GM19023 (cell line): ENCODE results near the gene SGSM1.
"Not testable (repeated sequence)": the region's sequence is repeated elsewhere in the genome, so short reads cannot be mapped to it uniquely, and the experiment has no call there.

Experiments
- ATAC-seq: cut with Tn5 transposase; IDR thresholded peaks from one replicate; pipeline ENCODE4 v1.9.1; 2021; ENCODE audit warnings: mild to moderate bottlenecking, moderate library complexity; ENCODE audit not compliant: unreplicated experiment

Gene SGSM1

DNA sequence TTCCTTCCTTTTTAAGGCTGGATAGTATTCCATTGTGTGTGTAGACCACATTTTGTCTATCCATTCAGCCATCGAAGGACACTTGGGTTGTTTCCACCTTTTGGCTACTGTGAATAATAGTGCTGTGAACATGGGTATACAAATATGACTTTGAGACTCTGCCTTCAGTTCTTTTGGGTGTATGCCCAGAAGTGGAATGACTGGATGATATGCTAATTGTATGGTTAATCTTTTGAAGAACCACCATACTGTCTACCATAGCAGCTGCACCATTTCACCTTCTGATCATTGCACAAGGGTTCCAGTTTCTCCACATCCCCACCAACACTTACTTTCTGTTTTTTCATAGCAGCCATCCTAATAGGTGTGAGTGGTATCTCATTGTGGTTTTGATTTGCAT, 30.3 kb downstream of the SGSM1 start:
- ATAC-seq: no peak

DNA sequence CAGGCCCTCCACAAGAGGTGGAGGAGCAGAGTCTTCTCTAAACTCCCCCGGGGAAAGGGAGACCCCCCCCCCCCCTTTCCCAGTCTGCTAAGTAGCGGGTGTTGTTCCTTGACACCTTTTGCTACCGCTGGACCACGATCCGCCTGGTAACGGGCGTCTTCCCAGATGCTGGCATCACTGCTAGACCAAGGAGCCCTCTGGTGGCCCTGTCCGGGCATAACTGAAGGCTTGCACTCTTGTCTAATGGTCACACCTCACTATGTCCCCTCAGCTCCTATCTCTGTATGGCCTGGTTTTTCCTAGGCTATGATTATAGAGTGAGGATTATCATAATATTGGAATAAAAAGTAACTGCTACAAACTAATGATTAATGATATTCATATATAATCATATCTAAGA, 31.5 kb downstream of the SGSM1 start:
- not testable (repeated sequence) for ATAC-seq

DNA sequence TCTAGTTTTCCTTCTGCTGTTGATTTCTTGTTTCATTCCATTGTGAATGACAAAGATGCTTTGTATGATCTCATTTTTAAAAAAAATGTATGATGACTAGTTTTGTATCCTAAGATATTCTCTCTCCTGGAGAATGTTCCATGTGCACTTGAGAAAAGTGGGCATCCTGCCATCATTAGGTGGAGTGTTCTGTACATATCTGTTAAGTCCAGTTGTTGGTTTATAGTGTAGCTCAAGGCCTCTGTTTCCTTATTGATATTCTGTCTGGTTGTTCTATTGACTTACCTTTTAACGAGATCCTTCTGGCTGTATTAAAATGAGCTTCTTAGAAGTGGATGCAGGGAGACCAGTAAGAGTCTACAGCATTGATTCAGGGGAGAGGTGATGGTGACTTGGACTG, 35.2 kb downstream of the SGSM1 start:
- no peak for ATAC-seq

DNA sequence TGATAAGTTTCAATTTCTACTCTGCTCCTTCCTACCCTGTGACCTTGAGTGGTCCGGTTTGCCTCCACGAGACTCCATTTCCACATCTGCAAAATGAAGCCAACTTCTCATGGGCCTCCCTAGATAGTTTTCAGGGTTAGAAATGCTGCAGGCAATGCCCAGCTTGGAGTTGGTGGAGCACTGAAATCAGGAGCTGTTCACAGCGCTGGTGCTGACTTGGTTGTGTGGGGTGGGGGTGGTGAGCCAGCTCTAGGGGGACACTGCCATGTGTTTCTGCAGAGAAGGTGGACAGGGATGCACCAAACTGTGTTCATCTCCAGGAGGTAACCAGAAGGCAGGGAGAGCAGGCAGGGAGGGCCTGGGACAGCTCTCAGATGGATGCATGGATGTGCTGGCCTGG, 37.0 kb downstream of the SGSM1 start:
- no peak for ATAC-seq

DNA sequence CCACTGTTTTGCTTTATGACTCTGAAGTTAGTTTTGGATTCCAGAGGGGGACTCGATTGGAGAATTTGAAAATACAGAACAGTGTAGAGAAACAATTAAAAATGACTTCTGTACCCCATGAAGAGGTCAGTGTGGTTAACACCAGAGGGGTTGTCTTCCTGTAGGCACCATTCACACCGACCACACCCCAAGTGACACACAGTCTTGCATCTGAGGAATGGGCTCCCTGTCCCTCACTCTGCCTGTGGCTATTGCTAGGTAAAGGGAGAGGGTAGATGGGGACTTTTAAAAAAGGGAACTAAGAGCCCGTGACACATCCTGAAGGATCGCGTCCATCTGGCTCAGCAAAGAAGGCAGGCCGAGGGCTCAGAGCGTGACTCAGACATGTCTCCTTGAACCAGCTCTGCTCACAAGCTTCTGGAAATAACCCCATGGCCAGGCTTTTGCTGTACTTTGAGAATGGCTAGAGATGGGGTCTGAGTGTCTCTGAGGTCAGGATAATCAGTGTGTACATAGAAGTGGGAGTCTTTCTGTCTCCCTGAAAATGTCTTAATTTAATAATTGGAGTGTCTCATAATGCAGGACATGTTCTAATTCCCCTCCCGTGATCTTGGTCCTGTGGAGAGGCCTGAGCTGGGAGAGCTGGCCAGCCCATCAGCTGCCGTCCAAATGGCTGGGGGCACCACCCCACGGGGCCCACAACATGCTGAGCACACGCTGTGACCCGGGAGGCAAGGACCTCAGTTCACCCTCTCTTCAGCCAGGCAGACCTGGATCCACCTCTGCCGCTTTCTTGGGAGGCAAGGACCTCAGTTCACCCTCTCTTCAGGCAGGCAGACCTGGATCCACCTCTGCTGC, 39.3 kb downstream of the SGSM1 start:
- no peak for ATAC-seq

DNA sequence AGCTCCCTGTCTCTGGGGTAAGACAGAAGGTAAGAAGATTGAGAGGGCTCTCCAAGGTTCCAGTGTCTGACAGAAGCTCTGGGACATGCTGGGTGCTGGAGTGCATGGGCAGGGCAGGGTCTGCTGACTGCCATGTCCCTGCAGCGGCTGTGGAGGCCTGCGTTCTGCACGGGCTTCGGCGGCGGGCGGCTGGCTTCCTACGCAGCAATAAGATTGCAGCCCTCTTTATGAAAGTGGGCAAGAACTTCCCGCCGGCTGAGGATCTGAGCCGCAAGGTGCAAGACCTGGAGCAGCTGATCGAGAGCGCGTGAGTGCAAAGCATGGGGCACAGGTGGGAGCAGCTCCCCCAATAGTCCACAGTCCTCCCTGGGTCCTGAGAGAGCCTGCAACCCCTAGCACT, 41.5 kb downstream of the SGSM1 start:
- ATAC-seq: no peak

DNA sequence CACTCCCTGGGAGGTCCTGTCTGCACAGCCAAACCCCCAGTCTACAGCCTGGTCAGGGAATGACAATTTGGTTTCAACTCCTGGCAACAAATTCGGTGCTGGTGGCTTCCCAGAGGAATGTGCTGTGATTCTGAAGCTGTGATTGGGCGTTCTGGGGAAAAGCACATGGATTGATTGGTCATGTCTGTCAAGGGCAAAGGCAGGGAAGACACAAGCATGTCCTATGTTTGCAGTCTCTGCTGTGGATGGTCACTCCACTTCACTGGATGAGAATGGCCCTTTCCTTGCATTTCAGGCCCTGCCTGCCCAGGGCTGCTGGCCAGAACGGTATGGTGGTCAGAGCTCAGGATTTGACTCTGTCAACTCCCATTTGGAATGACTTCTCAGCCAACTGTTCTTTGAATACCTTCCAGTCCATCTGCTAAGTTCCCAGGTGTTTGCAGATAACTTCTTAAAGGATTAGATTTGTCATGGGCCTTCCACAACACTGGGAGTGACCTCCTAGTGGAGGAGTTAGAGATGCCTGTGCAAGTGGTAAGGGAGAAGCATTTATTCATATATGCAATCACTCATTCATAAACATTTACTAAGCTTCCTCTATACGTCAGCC, 42.7 kb downstream of the SGSM1 start:
- no peak for ATAC-seq

DNA sequence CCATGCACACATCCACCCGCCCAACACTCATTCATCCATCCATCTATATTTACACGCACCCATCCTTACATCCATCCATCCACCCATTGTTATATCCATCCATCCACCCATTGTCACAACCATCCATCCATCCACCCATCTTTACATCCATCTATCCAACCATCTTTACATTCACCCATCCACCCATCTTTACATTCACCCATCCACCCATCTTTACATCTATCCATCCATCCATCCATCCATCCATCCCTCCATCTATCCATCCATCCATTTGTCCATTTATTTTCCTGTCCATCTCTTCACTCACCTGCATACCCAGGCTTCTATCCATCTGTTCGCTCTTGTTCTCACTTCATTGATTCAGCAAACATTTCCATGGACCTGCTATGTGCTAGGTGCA, 49.8 kb downstream of the SGSM1 start:
- no peak for ATAC-seq

DNA sequence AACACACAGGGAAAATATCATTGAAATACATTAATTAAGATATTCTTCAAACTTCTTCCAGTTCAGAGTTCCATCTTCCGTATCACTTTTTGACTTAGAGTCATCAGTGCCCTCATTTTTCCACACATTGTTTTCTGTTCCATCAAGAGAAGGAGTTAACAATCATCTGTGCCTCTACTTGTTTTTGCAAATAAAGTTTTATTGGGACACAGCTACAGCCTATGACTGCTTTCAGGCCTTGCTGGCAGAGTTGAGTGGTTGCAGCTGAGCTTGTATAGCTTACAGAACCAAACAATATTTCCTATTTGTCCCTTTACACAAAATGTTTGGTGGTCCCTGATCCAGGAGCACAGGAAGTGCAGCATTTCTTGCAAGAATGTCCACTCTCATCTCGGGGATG, 51.6 kb downstream of the SGSM1 start:
- ATAC-seq: no peak

DNA sequence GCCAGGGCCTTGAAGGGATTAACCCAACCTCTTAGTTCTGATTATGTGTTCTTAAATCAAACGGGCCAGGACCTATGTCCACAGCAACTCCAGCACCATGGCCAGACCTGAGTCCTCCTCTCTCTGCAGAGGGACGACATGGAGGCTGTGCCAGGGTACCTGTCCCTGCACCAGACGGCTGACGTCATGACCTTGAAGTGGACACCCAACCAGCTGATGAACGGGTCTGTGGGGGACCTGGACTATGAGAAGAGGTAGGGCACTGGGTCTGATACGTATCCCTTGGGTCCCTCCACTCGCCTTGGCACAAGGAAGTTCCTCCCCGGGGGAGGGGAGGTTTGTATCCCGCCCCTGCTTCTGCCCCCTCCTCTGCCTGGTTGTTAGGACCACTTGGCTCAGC, 53.6 kb downstream of the SGSM1 start:
- ATAC-seq: no peak

DNA sequence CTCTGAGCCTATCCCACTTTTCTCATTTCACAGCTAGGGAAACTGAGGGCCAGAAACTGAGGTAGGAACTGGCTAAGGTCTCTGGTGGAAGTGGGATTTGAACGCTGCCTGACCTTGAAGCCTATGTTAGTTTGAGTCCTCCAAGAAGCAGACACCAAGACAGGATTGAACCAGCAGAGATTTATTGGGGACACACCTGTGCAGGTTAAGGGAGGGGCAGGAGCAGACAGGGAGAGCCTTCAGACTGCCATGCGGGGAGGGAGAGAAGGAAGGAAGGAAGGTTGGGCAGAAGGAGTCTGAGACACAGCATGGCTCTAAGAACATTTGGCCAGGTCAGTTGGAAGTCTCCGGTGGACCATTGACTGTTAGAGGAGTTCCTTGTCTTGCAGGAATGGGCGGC, 59.5 kb downstream of the SGSM1 start:
- no peak for ATAC-seq

DNA sequence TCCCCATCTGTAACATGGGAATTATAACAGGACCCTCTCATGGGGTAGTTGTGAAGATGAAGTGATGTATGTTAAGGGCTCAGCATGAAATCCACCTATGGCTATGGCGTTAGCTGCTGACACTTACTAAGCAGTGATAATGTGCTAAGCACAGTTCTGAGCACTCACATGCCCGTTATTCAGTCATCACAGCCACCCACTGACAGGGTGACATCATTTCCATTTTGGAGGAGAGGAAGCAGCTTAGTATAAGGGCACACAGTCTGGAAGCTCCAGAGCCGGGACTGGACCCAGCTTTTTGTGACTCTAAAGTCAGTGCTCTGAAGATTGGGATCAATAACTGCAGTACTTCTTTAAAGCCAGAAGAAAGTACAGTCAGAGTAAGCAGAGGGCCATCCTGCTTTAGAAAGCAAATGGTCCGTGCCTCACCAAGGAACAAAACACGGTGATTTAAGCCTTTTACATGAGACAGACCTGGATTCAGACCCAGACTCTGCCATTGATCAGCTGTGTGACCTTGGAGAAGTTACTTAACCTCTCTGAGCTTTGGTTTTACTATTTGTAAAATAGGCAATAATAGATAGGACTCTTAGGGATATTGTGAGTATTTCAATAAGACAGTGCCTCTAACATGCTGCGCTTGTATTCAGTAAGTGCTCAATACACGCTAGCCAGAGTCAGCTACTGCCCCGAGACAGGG, 61.5 kb downstream of the SGSM1 start:
- ATAC-seq: no peak

DNA sequence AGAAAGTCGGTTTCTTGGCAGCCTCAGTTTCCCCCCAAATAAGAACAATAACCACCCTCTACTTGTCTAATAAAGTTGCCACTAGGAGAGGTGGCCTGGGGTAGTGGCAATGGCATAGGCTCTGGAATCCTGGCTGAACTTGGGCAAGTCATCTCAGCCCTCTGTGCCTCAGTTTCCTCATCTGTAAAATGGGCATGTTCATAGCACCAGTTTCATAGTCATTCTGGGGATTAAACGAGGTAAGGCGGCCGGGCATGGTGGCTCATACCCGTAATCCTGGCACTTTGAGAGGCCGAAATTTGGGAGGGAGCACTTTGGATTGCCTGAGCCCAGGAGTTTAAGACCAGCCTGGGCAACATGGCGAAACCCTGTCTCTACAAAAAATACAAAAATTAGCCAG, 63.0 kb downstream of the SGSM1 start:
- no peak for ATAC-seq

DNA sequence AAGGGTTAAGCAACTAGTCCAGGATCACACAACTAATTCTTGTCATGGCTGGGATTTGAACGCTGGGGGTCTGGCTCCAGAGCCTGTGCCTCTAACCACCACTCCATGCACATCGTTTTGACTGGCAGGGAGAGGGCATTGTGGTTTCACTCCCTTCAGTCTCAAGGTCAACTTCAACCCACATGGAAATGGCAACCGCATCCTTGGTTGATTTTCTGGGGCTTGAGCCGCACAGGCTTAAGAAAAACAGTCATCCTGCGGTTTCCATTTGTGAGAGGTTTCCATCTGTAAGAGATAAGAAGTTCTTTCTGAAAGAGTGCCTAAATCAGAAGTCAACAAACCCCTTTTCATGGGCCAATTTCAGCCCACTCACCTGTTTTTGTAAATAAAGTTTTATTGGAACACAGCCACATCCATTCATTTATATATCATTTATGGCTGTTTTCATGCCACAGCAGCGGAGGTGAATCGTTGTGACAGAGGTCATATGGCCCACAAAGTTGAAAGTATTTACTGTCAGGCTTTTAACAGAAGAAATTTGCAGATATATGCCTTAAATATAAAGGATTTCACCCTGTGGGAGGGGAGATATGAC, 65.7 kb downstream of the SGSM1 start:
- ATAC-seq: no peak

DNA sequence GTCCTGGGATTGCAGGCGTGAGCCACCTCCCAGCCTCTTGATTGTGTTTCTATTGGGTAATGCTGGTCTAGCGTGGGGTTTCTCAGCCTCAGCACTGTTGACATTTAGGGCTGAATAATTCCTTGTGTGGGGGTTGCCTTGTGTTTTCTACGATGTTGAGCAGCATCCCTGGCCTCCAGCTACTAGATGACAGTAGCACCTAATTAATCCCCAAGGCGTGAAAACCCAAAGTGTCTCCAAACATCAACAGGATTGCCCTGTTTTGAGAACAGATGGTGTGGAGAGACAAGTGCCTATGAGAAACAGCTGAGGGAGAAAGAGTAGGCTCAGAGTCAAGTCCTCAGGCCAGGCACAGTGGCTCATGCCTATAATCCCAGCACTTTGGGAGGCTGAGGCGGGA, 67.2 kb downstream of the SGSM1 start:
- ATAC-seq: no peak

DNA sequence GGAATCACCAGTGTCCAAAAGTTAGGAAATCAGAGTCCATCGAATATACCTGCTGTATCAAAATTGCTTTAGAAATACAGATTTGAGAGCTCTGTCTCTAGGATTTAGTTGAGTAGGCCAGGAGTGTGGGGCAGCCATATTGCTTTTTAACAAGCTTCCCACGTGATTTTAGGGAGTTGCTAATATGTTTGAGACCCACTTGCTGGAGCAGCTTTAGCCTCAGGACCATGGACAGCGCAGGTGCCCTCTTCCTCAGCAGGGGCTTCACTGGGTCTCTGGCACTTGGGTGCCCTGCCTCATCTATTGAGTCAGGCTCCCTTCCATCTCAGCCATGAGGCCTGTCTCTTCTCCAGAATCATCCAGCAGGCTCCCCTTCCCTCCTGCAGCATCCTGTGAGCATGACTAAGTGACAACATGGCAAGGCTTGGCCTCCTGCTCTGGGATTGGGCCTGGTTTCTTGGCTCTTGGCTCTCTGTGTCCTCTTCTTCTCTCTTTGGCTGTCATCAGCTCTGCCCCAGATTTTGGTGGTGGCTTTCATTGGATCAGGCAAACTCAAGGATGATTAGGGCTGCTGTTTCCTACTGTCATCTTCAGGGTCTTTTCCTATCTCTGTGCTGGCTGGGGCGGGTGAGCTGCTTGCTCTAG, 70.0 kb downstream of the SGSM1 start:
- no peak for ATAC-seq

DNA sequence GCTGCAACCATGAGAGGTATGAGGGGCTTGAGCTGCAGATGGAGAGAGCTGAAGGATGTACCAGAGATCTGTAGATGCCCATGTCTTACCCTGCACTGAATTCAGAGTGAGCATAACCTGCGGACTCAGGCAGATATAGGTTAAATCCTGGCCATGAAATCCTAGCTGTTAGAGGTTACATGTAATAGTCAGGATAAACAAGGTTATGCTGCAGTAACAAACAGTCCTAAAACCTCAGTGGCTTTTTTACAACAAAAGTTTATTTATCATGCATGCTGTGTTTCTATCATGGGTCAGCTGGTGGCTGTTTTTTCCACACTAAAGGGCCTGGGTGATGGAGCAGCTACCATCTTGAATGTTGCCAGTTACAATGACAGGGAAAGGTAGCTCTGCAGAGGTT, 70.7 kb downstream of the SGSM1 start:
- ATAC-seq: no peak

DNA sequence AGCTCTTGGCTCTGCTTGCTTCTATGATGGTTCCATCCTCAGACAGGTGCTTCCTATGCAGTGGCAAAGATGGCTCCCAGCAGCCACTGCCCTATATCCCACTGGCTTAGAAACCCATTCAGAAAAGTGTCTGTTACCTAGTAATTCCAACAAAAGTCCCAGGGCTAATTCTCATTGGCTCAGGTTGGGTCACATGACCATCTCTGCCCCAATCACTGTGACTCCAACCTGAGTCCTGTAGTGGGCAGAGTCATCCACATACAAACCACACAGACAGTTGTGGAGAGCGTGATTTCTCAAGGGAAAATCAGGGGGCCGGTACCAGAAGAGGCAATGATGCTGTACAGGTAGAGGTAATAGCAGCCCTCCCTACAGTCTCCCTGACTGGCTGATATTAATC, 73.0 kb downstream of the SGSM1 start:
- no peak for ATAC-seq

DNA sequence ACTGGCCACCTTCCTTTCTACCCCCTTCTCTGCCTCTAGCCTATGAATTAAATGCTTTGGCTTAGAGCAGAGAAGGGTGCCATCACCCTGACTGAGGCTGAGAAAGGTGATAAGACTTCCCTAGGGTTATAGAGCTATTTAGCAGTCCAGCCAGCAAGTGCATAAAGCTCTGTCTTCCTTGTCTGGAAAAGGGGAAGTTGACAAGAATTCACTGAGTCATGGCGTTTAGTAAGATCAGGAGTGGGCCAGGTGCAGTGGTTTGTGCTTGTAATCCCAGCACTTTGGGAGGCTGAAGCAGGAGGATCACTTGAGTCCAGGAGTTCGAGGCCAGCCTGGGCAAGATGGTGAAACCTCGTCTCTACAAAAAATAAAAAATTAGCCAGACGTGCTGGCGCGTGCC, 77.4 kb downstream of the SGSM1 start:
- no peak for ATAC-seq

DNA sequence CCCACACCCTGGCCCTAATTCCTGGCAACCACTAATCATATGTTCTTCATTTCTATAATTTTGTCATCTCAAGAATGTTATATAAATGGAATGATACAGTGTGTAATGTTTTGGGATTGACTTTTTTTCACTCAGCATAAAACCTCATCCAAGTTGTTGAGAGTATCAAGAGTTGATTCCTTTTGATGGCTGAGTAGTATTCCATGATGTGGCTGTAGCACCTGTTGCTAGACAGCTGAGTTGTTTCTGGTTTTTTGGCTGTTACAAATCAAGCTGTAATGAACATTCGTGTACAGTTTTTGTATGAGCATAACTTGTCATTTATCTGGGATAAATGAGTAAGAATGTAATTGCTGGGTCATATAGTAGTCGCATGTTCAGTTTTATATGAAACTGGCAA, 81.2 kb downstream of the SGSM1 start:
- ATAC-seq: no peak

DNA sequence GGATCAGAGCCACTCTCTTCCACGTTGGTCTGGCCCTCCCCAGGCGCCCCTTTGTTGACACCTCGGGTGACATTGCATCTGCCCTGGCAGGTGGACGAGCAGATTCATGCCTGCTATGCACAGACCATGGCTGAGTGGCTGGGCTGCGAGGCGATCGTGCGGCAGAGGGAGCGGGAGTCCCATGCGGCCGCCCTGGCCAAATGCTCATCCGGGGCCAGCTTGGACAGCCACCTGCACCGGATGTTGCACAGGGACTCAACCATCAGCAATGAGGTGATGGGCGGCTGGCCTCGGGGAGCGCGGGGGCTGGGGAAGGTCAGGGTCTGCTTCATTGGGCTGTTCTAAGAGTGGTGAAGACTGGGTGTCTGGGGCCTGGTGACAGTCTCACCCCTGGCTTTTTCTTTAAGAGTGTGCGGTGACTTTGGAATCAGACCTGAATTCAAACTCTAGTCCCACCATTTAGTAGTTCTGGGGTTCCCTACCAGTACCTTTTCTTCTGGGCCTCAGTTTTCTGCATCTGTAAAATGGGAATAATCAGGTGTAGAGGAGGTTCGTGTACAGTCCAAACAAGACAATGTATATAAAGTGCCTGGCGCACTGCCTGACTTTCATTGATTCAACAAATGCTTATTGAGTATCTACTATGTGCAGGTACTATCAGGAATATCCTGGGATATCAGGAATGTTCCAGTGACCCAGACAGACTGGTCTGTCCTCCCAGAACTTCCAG, 87.5 kb downstream of the SGSM1 start:
- no peak for ATAC-seq
